ENCODE results near the gene PTPN5.

Gene PTPN5

DNA sequence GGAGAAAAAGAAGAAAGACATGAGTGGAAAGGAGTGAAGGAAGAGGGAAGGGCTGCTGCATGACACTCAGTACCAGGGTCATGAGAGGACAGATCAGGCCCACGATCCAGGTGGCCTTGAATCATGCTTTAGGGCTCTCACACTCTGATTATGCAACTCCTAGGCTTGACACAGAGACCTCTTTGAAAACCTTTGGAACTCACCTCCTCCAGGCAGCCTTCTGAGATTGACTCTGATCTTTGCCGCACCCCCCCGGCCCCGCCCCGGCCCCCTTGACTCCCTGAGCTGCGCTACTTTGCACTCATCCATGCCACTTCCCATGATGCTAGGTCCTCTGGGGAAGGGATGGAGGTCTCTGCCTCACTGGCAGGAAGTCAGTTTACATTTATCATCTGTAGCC is 10.7 kb downstream of the PTPN5 start:
- H3K9me3 ChIP-seq (ENCODE audit: control insufficient read depth, insufficient read depth, low read length): no peaks in the 10 kb centered on the region
- peaks cover 7% of the 10 kb centered on the region for H3K4me1 ChIP-seq (ENCODE audit: insufficient read depth, low read length)
- no peaks in the 10 kb centered on the region for H3K36me3 ChIP-seq (ENCODE audit: insufficient read depth, low read length)
- no peak overlapping the region for H3K9ac ChIP-seq (ENCODE audit: low read depth, low read length)

DNA sequence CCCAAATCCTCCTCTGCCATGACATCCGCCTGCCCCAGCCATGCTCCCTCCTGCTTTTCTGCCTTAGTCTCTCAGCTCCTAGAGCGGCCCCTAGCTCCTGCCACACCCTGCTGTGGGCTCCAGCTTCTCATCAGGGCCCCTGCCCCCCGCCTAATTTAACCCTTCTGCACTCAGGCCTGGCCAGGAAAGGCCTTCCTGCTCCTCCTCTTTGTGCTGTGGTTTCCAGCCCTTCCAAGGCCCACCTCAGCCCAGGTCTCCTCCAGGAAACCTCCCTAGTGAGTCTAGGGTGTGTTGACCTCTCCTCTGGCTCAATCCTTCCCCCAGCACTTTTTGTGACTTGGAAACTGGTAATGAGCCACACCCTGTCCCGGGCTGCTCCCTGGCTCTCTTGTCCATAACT is 11.3 kb downstream of the PTPN5 start:
- Histone ChIP-seq H3K36me3 (ENCODE audit: insufficient read depth, low read length) (no peaks in the 10 kb centered on the region), H3K9ac (ENCODE audit: low read depth, low read length) (no peak overlapping the region), H3K4me1 (ENCODE audit: insufficient read depth, low read length) (peaks cover 7% of the 10 kb centered on the region), H3K9me3 (ENCODE audit: control insufficient read depth, insufficient read depth, low read length) (no peaks in the 10 kb centered on the region)

DNA sequence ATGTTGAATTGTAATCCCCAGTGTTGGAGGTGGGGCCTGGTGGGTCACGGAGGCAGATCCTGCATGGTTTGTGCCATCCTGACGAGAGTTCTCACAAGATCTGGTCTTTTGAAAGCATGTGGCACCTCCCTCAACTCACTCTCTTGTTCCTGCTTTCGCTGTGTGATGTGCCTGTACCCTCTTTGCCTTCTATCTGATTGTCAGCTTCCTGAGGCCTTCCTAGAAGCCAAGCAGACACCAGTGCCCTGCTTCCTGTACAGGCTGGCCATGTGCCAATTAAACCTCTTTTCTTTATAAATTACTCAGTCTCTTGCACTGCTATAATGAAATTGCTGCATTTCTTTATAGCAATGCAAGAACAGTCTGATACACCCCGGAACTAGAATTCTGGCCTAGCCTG is 13.1 kb downstream of the PTPN5 start:
- Histone ChIP-seq H3K9ac (ENCODE audit: low read depth, low read length) (no peak overlapping the region), H3K9me3 (ENCODE audit: control insufficient read depth, insufficient read depth, low read length) (no peaks in the 10 kb centered on the region), H3K4me1 (ENCODE audit: insufficient read depth, low read length) (peaks cover 7% of the 10 kb centered on the region), H3K36me3 (ENCODE audit: insufficient read depth, low read length) (no peaks in the 10 kb centered on the region)

DNA sequence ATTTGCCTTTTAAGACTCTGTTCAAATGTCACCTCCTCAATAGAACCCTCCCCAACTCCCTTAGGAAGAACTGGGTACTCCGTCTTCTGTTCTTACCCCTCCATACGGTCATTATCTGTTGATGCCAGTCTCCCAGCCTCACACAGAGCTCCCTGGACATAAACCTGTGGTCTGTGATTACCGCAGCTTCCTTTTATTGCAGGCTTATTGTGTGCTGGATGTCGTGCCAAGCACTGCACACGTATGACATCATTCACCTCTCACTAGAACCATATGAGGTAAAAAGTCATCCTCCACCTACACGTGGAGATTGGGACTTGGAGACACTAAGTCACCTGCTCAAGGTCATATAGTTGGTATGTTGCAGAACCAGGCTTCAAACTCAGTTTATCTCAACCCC is 15.3 kb downstream of the PTPN5 start:
- Histone ChIP-seq H3K9ac (ENCODE audit: low read depth, low read length) (no peak overlapping the region), H3K9me3 (ENCODE audit: control insufficient read depth, insufficient read depth, low read length) (no peaks in the 10 kb centered on the region), H3K4me1 (ENCODE audit: insufficient read depth, low read length) (peaks cover 11% of the 10 kb centered on the region), H3K36me3 (ENCODE audit: insufficient read depth, low read length) (no peaks in the 10 kb centered on the region)

DNA sequence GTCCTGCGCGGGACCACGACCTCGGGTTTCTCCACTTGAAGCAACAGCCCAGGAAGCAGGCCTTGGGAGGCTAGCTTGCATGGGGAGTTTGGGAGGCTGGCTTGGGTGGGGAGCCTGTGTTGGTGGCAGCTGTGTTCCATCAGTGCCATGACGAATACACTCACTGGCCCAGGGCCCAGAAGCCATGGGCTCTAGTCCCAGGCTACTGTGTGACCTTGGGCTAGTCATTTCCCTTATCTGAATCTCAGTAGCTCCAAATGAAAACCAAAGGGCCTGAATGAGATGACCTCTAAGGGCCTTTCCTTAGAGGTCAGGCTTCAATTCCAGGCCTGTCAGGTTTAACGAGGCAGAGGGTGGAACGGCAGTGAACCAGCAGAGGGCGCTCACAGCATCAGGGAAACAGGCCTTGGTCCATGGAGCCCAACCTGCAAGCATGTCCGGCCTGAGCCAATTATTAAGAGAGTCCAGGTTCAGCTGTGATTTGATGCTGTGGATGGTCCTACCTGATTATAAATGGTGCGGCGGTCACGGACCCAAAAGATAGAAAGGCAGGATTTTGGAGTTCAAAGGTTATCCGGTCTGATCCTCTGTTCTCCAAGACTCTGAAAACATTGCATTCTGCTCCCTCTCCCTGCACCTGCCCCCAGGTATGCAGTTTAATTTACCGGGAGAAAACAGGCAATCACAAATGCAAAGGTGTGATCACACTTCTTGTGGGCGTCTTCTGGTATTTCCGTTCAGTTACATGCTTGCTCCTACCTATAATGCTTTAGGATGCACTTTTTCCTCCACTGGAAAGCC is 15.9 kb downstream of the PTPN5 start:
- H3K4me1 ChIP-seq (ENCODE audit: insufficient read depth, low read length): peaks cover 11% of the 10 kb centered on the region
- no peak overlapping the region for H3K9ac ChIP-seq (ENCODE audit: low read depth, low read length)
- no peaks in the 10 kb centered on the region for H3K36me3 ChIP-seq (ENCODE audit: insufficient read depth, low read length)
- no peaks in the 10 kb centered on the region for H3K9me3 ChIP-seq (ENCODE audit: control insufficient read depth, insufficient read depth, low read length)

DNA sequence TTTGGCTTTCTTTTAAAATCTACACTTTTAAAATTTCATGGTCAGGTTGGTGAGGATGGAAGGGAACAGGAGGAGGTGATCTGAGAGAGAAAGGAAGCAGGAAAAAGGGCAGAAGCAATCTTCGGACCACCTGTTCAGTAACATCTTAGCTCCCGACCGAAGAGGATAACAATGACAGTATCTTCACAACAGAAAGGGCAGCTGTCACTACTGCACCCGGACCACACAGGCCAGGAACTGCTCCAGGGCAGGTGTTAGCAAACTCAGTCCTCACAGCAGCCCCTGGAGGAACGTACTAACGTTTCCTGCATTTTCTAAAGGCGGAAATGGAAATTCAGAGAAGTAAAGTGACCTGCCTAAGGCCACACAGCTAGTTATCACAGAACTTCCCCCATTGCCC is 16.8 kb downstream of the PTPN5 start:
- H3K36me3 ChIP-seq (ENCODE audit: insufficient read depth, low read length): no peaks in the 10 kb centered on the region
- H3K9me3 ChIP-seq (ENCODE audit: control insufficient read depth, insufficient read depth, low read length): no peaks in the 10 kb centered on the region
- H3K9ac ChIP-seq (ENCODE audit: low read depth, low read length): no peak overlapping the region
- H3K4me1 ChIP-seq (ENCODE audit: insufficient read depth, low read length): peaks cover 15% of the 10 kb centered on the region

GRCh38 chr11:18773681-18774080 is 17.9 kb downstream of the PTPN5 start:
- Histone ChIP-seq H3K9me3 (ENCODE audit: control insufficient read depth, insufficient read depth, low read length) (no peaks in the 10 kb centered on the region), H3K4me1 (ENCODE audit: insufficient read depth, low read length) (peaks cover 11% of the 10 kb centered on the region), H3K9ac (ENCODE audit: low read depth, low read length) (no peak overlapping the region), H3K36me3 (ENCODE audit: insufficient read depth, low read length) (no peaks in the 10 kb centered on the region)

- Histone ChIP-seq H3K9ac (ENCODE audit: low read depth, low read length) (no peak overlapping the region), H3K36me3 (ENCODE audit: insufficient read depth, low read length) (no peaks in the 10 kb centered on the region), H3K9me3 (ENCODE audit: control insufficient read depth, insufficient read depth, low read length) (no peaks in the 10 kb centered on the region), H3K4me1 (ENCODE audit: insufficient read depth, low read length) (peaks cover 11% of the 10 kb centered on the region)
Measured at GRCh38 chr11:18773104-18773503, 18.5 kb downstream of the PTPN5 start.

DNA sequence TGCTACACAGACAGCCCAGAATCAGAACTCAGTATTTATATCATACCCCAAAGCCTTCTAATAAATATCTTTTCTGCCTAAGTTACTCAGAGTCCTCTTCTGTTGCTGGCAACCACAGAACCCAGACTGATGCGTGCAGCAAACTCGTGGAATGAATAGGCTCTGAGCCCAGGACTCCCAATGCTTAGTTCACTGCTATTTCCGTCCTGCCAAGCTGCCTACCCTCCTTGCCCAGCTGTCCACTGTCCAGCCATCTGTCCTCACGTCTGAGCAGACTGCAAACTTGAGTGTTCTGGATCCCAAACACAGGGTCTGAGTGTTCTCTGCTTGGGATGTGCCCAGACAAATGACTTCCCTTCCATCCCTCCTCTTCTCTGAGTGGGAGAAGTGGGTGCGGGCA is 19.4 kb downstream of the PTPN5 start:
- Histone ChIP-seq H3K9me3 (ENCODE audit: control insufficient read depth, insufficient read depth, low read length) (no peaks in the 10 kb centered on the region), H3K36me3 (ENCODE audit: insufficient read depth, low read length) (no peaks in the 10 kb centered on the region), H3K4me1 (ENCODE audit: insufficient read depth, low read length) (peaks cover 11% of the 10 kb centered on the region), H3K9ac (ENCODE audit: low read depth, low read length) (no peak overlapping the region)

DNA sequence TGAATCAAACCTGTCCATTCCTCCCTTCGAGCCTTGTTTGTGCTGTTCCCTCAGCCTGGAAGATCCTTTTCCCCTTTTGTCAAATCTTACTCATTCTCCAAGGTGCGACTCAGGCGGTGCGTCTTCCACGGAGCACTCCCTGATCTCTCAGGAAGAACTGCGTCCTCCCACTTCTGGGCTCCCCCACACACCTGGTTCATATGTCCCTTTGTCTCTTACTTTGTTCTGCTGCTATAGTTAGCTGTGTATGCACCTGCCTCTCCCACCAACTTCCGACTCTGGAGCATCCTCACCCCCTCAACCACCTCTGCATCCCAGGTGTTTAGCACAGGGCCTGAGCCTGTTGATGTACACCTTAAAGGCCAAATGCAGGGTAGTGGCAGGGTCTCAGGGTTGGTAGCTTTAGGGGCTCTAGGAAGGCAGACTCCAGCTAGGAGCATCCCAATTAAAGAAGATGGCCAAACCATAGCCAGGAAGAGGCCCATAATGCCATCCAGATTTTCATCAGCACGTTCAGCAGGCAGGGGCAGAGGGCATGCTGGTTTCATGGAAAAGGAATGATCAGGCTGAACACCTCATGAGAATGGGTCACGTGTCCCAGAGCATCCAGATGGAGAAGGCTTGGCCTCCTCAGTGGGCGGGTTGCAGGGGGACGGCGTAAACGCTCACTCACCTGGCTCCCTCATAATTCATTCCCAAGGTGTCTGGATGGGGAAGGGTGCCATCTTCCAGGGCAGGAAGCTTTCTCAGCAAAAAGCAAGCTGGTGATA is 20.1 kb downstream of the PTPN5 start:
- no peak overlapping the region for H3K9ac ChIP-seq (ENCODE audit: low read depth, low read length)
- H3K9me3 ChIP-seq (ENCODE audit: control insufficient read depth, insufficient read depth, low read length): no peaks in the 10 kb centered on the region
- H3K4me1 ChIP-seq (ENCODE audit: insufficient read depth, low read length): peaks cover 11% of the 10 kb centered on the region
- H3K36me3 ChIP-seq (ENCODE audit: insufficient read depth, low read length): no peaks in the 10 kb centered on the region

DNA sequence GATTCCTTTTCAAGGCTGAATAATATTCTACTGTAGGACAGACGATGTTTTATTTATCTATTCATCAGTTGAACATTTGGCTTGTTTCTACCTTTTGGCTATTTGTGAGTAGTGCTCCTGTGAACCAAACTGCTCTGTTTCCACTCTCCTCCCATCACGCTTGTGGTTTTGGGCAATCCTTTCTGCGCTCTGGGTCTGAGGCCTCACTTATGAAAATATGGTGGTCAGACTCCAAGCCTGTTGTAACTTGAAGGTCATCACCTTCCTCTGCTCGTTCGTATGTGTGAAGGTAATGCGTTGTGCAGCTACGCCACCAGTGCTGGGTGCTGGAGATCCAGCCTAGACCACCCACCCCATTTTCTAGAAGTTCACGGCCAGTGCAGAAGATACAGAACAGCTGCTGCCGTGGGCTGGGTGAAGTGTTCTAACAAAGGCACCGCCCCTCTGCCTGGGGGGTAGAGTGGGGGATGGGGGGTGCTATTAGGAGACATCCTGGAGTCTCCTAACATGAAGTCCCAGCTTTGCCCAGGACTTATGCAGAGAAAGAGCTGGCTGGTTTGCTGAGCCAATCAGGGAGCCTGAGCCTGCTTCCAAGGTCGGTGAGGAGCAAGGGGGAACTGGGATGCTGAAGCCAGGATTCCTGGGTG is 21.0 kb downstream of the PTPN5 start:
- Histone ChIP-seq H3K4me1 (ENCODE audit: insufficient read depth, low read length) (peaks cover 11% of the 10 kb centered on the region), H3K9ac (ENCODE audit: low read depth, low read length) (no peak overlapping the region), H3K9me3 (ENCODE audit: control insufficient read depth, insufficient read depth, low read length) (no peaks in the 10 kb centered on the region), H3K36me3 (ENCODE audit: insufficient read depth, low read length) (no peaks in the 10 kb centered on the region)

GRCh38 chr11:18769802-18770456 is 21.7 kb downstream of the PTPN5 start:
- Histone ChIP-seq H3K9me3 (ENCODE audit: control insufficient read depth, insufficient read depth, low read length) (no peaks in the 10 kb centered on the region), H3K9ac (ENCODE audit: low read depth, low read length) (no peak overlapping the region), H3K4me1 (ENCODE audit: insufficient read depth, low read length) (peaks cover 11% of the 10 kb centered on the region), H3K36me3 (ENCODE audit: insufficient read depth, low read length) (no peaks in the 10 kb centered on the region)

GRCh38 chr11:18768978-18769377 is 22.6 kb downstream of the PTPN5 start:
- Histone ChIP-seq H3K9ac (ENCODE audit: low read depth, low read length) (no peak overlapping the region), H3K36me3 (ENCODE audit: insufficient read depth, low read length) (no peaks in the 10 kb centered on the region), H3K9me3 (ENCODE audit: control insufficient read depth, insufficient read depth, low read length) (no peaks in the 10 kb centered on the region), H3K4me1 (ENCODE audit: insufficient read depth, low read length) (peaks cover 11% of the 10 kb centered on the region)

GRCh38 chr11:18768472-18768901 is 23.1 kb downstream of the PTPN5 start:
- Histone ChIP-seq H3K36me3 (ENCODE audit: insufficient read depth, low read length) (no peaks in the 10 kb centered on the region), H3K9me3 (ENCODE audit: control insufficient read depth, insufficient read depth, low read length) (no peaks in the 10 kb centered on the region), H3K9ac (ENCODE audit: low read depth, low read length) (no peak overlapping the region), H3K4me1 (ENCODE audit: insufficient read depth, low read length) (peaks cover 11% of the 10 kb centered on the region)

Measured in ES-I3 (cell line).